Pancreas (tissue), 10 donors: ENCODE results near the gene RANGAP1. TPM values are rescaled to one million over a fixed set of nuclear protein-coding genes. Genes with fewer than 3 reads are reported as not detected.

Source experiments
- ATAC-seq, 4 donors: fragments of 200-7000 bp; cut with Tn5 transposase; one replicate each; pipeline versions ENCODE4 v1.8.0 to v1.9.1; 2020; ENCODE audit warnings: mild to moderate bottlenecking in 4 of 4, moderate library complexity in 4 of 4
- DNase-seq, 6 donors: peaks; one replicate each; pipeline ENCODE4 v3.0.0-alpha.2; 2020
- FAIRE-seq: peaks from 2 replicates; lab custom pipeline; 2012; peaks lifted over from hg19 to GRCh38; lab: Jason Lieb, UNC
- H3K27ac ChIP-seq, 4 donors: fragments of 200-600 bp; sonication (generic); 1 replicate in 3 of 4; 2 replicates in 1 of 4; pipeline versions ENCODE4 v1.5.0 to v1.8.0; 2020
- H3K27me3 ChIP-seq, 4 donors: fragments of 200-600 bp; one replicate each; pipeline ENCODE4 v1.8.0; 2021
- H3K36me3 ChIP-seq, 3 donors: fragments of 200-600 bp; sonication (generic) in 1 of 3; one replicate each; pipeline versions ENCODE4 v1.5.0 to v1.8.0; 2020 to 2021
- H3K4me1 ChIP-seq, 3 donors: fragments of 200-600 bp; one replicate each; pipeline ENCODE4 v1.8.0; 2021
- H3K4me3 ChIP-seq, 4 donors: fragments of 200-600 bp; sonication (generic) in 2 of 4; one replicate each; pipeline versions ENCODE4 v1.5.0 to v1.8.0; 2020 to 2021
- H3K9me3 ChIP-seq, 4 donors: fragments of 200-600 bp; one replicate each; pipeline ENCODE4 v1.8.0; 2021
- CTCF ChIP-seq, 4 donors: fragments of 200-600 bp; sonication (generic) in 3 of 4; IDR thresholded peaks; one replicate each; pipeline versions ENCODE4 v1.5.0 to v1.8.0; 2021; ENCODE audit warnings: antibody characterized with exemption in 4 of 4
- WGBS, 2 donors: extraction: QIAGEN DNeasy Blood & Tissue Kit; methylation state at CpG; one replicate each; pipeline ENCODE4 v1.1.7; 2013; 5-methylcytosine and 5-hydroxymethylcytosine counted together
- intact Hi-C, 3 donors: fragments of 100-400 bp; cut with DNase I; formaldehyde crosslinking; loops; one replicate each; pipeline versions ENCODE4 v1.11.1 to v1.14.2; 2022
- polyA plus RNA-seq, 2 donors: library from polyadenylated mRNA; stranded (reverse); fragments of 200-250 nt; gene quantifications; one replicate each; pipeline ENCODE4 v1.2.3, GENCODE V29; 2013
- total RNA-seq, 6 donors: library from RNA; stranded (reverse); fragmentation: NEBNext Ultra II Directional in 4 of 6; extraction: Animal tissue kit (Norgen Biotek cat#: 25700) in 4 of 6; gene quantifications; one replicate each; pipeline versions ENCODE4 v1.2.1 to v1.2.4, GENCODE V29; 2021 to 2023
- donor health status: healthy with polysubstance abuse.
- donor health status: DM: no; HTN: no; CAD: no; lungs with moderate emphysema.
- donor health status: DM: no; HTN: no; CAD: no.
- donor health status: control.
- donor health status: control.
- donor health status: Bipolar disorder and iron deficiency.
- donor health status: DM: yes; HTN: yes; CAD: no.
- donor health status: DM: no; HTN: no; CAD: no.
- donor health status: DM: no; HTN: no; CAD: no.
- donor health status: DM: yes; HTN: yes; CAD: no.

RANGAP1 gene
- total and polyA plus RNA-seq, 8 donors = 26.8 to 87.9 (median 32.8) TPM

- WGBS, 2 donors = 90 to 91% methylated on average over 14 of the region's 14 CpGs
- no peak for TF ChIP-seq CTCF (IDR thresholded peaks at IDR 0.05)
- Histone ChIP-seq H3K36me3 (peaks cover 4 to 58% (median 36%) of the 10 kb centered on the region in 3 donors), H3K4me1 (no peaks in the 10 kb centered on the region), H3K4me3 (no peak overlapping the region), H3K27ac (no peak overlapping the region), H3K9me3 (no peaks in the 10 kb centered on the region), H3K27me3 (no peaks in the 10 kb centered on the region)
- intact Hi-C loops = no loop called here
- no peak for FAIRE-seq
- ATAC-seq = no peak
- DNase-seq = peak in 1 of 6 donors; percentile 67
Measured at GRCh38 chr22:41249442-41249841, 36.5 kb downstream of the RANGAP1 start.

GRCh38 chr22:41248758-41249157, 37.2 kb downstream of the RANGAP1 start:
- ATAC-seq (no peak), FAIRE-seq (no peak), DNase-seq (no peak)
- Histone ChIP-seq H3K36me3 (peaks cover 4 to 56% (median 36%) of the 10 kb centered on the region in 3 donors), H3K4me3 (no peak overlapping the region), H3K27ac (no peak overlapping the region), H3K4me1 (no peaks in the 10 kb centered on the region), H3K27me3 (no peaks in the 10 kb centered on the region), H3K9me3 (no peaks in the 10 kb centered on the region)
- intact Hi-C loops = no loop called here
- 96% methylated on average over 10 of the region's 10 CpGs for WGBS, 2 donors
- TF ChIP-seq CTCF (IDR thresholded peaks at IDR 0.05) = no peak

DNA sequence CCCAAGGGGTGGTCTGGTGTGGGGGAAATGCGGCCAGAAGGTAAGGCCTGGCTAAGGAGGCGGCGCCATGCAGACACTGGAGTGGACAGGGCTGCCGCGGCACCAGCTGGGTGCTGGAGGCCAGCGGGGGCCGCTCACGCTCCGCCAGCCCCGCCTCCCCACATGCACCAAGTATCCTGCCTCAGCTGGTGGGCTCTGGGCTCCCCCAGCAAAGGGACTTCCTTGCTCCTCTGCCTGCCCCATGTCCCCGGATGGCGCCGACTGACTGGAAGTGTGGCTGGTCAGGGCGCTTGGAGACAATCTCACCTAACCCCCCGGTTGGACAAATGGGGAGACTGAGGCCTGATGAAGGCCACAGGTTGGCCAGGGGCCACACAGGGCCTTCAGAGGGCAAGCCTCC, 37.7 kb downstream of the RANGAP1 start:
- TF ChIP-seq CTCF (IDR thresholded peaks at IDR 0.05) = no peak
- no peaks in the 10 kb centered on the region for H3K9me3 ChIP-seq
- ATAC-seq = peak in 1 of 4 donors; percentile 8
- H3K27ac ChIP-seq = no peak overlapping the region
- DNase-seq = peak in 1 of 6 donors; percentile 58
- H3K4me1 ChIP-seq = no peaks in the 10 kb centered on the region
- FAIRE-seq = no peak
- peaks cover 4 to 51% (median 33%) of the 10 kb centered on the region in 3 donors for H3K36me3 ChIP-seq
- intact Hi-C loops = no loop called here
- WGBS, 2 donors = 92 to 96% methylated on average over 9 to 15 of the region's 15 CpGs
- H3K27me3 ChIP-seq = no peaks in the 10 kb centered on the region
- H3K4me3 ChIP-seq = no peak overlapping the region

- H3K36me3 ChIP-seq = peaks cover 4 to 45% (median 30%) of the 10 kb centered on the region in 3 donors
- no peaks in the 10 kb centered on the region for H3K4me1 ChIP-seq
- intact Hi-C loops = no loop called here
- no peak for TF ChIP-seq CTCF (IDR thresholded peaks at IDR 0.05)
- no peak overlapping the region for H3K27ac ChIP-seq
- no peak for DNase-seq
- WGBS, 2 donors = 83 to 92% methylated on average over 7 of the region's 7 CpGs
- no peak for FAIRE-seq
- H3K9me3 ChIP-seq = no peaks in the 10 kb centered on the region
- ATAC-seq = peak in 1 of 4 donors; percentile 28
- H3K4me3 ChIP-seq = no peak overlapping the region
- no peaks in the 10 kb centered on the region for H3K27me3 ChIP-seq
Measured at GRCh38 chr22:41247703-41248102, 38.3 kb downstream of the RANGAP1 start.

DNA sequence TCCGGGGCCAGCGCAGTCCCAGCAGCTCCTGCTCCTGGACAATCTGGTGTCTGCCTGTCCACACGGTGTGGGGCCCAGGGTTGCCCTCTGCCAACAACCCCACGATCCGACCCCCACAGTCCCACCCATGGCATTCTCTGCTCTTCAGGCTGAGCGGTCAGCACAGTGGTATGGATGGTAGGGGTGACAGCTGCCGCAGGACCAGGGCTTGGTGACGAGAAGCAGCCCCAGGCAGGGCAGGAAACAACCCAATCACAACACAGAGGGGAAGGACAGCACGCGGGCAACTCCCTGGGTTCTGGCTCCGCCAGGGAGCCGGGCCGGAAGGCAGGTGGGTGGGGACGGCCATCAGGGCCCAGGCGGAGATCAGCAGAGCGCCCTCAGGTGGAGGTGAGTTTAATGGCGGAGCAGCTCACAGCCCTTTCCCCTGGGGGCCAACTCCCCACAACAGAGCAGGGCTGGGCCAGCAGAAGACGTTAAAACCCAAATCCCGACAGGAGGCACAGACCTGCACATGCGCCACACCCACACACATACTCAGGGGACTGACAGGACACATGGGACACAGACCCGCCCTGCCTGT, 40.0 kb downstream of the RANGAP1 start:
- DNase-seq (no peak), FAIRE-seq (no peak), ATAC-seq (peak in 1 of 4 donors; percentile 4)
- H3K27me3 ChIP-seq = no peaks in the 10 kb centered on the region
- H3K4me3 ChIP-seq = no peak overlapping the region
- no peak for TF ChIP-seq CTCF (IDR thresholded peaks at IDR 0.05)
- 85 to 89% methylated on average over 21 of the region's 21 CpGs for WGBS, 2 donors
- H3K9me3 ChIP-seq = no peaks in the 10 kb centered on the region
- no peaks in the 10 kb centered on the region for H3K4me1 ChIP-seq
- H3K27ac ChIP-seq = no peak overlapping the region
- peaks cover 4 to 30% (median 29%) of the 10 kb centered on the region in 3 donors for H3K36me3 ChIP-seq
- intact Hi-C loops = no loop called here
